SKM-1 (cell line): ENCODE data around the gene PHF21A.

ENCODE experiments used
- DNase-seq: peaks from one replicate; lab custom pipeline; 2025; ENCODE audit not compliant: unreplicated experiment; lab: John Stamatoyannopoulos, UW

PHF21A gene

DNA sequence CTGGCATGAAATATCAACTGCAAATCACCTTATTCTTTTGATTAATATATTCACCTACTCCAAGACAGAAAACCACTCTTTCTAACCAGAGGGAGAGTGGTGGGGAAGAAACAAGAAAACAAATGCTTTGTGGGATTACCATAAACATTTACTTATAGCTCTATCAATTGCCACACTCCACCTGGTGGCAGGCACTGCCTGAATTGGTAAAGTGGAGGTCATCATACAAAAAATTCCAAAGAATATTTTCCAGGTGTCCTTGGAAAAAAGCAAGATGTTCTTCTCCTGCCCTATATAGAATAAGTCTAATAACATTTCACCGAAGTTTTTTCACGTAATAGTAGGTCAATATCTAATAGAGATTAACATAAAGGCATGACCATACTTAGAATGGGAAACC lies 45.3 kb downstream of the PHF21A start:
- DNase-seq, result no peak

DNA sequence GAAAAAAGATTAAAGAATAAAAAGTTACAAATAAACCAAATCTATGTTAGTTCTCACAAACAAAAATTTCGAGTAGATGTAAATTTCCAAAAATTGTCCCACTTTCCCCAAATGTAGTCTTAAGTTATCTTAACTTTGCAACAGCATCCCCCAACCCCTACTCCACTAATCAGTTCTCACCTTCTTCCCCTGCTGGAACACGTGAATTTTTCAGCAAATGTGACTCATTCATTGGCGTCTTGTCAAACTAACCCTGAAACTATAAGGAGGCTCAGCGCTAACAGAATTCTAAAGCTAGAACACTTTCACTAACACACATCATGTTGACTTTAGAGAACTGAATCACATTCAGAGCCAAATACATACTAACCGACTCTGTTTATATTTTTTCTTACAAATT lies 46.1 kb downstream of the PHF21A start:
- no peak for DNase-seq

DNA sequence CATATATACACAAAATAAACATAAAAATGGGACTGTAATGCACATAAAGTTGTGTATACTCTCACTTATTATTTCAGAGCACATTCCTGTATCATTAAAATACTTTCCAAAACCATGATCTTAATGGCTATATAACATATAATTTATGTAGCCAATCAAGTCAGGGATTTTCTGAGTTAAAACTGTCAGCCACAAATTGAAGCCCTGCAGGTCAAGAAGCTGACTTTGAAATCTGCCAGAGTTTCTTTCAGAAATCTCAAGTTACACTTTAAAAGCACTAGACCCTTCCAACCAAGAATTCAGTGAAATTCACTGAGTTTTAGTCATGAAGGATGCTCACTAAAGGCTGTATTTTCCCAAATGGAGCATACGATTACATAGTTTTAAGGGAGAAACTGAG lies 47.6 kb downstream of the PHF21A start:
- DNase-seq, result no peak

DNA sequence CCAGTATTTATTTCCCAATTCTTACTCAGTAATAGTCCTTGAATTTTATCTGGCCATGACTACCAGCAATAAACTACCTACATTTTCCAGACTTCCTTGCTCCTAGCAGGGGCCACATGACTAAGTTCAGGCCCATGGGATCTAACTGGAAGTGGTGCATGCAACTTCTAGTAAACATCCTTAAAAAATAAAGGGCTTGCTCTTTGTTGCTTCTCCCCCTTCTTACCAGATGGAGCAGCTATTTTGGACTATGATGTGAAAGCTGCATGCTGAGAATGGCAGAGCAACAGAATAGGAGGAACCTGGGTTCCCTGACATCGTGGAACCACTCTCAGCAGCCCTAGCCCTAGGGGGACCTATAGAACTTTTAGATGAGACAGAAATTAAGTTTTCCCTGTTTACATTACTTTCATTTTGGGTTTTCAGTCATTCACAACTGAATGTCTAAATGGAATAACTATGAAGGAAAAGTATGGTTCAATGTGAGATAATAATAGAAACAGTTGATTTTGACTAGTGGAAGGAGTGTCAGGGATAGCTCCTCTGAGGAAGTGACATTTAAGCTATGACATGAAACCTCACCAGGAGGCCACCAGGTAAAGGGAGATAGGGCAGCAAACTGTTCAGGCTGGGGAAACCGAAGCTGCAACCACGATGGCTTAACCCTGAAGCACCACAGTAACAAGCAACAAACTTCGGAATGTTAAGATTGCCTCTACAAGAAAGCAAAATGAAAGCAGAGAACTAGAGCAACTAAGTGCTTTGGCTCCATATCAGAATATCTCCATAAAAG lies 48.9 kb downstream of the PHF21A start:
- no peak for DNase-seq

DNA sequence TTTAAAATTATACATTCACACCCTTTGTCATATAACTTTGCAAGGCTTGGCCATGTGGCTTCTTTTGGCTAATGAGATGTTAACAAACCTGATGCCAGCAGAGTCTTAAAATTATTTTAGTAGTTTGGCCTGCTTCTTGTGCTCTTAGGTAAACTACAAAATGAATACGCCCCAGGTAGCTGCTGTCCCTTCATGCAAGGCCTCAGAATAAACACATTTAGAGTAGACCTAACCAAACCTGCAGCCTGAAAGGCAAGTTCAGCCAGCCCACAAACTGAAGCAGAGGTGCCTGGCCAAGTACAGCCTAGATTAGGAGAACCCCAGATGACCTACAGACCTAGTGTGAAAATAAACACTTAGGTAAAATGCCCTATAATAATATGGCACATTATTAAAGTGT lies 50.2 kb downstream of the PHF21A start:
- DNase-seq, result no peak

DNA sequence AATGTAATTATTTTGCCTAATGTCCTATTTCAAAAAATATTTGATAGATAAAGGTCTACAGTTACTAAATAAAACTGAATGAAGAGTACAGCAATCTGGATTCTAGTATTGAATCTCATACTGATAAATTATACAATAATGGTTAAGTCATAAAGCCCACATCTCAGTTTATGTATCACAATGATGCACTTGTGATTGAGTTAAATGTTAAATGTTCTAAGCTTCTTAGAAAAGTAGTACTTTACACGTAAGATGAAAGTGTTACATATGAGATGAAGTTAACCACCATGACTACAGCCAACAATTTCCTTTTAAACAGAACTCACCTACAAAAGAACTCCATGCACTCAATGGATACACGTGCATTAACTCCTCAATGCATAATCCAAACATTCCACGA lies 51.7 kb downstream of the PHF21A start:
- DNase-seq, result no peak

DNA sequence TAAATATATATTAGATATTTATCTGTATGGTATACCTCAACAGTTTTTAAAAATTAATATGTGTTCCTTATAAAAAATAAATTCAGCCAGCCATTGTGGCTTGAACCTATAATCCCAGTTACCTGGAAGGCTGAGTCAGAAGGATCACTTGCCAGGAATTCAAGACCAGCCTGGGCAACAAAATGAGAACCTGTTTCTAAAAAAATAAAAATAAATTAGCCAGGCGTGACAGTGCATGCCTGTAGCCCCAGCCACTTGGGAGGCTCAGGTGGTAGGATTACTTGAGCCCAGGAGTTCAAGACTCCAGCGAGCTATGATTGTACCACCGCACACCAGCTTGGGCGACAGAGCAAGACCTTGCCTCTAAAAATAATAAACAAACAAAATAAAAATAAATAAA lies 54.9 kb downstream of the PHF21A start:
- DNase-seq, result no peak

DNA sequence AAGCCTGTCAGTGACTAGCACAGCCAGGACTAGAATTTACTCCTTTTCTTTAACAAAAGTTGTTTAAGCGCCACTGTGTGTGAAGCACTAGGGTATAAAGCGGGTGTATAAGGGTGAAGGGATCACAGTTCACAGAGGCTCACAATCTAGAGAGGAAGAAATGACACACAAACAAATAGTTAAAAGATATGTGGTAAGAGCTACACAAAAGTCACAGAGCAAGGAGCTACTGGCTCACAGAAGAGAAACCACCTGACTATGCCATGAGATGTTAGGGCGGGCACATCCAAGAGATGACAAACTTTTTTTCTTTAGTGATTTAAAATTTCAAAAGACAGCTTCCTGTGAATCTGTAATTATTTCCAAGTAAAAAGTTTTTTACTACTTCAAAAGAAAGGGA lies 55.6 kb downstream of the PHF21A start:
- no peak for DNase-seq

DNA sequence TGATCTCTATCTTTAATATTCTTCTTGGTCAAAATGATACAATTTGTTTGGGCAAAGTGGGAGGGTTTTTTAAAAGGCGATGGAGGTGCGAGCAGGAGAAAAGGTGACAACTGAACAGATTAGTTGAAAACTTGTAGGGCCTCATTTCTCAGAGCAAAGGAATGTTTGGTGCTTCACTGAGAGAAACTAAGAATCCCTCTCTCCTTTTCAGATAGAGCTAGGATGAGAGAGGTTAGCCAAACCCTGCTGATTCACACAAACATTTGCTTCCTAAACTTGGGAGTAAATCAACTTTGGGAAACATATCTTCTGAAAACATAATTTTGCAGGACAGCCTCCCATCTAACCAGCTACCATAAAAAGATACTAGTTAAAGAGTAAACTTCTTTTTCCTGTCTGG lies 57.0 kb downstream of the PHF21A start:
- DNase-seq, result no peak

DNA sequence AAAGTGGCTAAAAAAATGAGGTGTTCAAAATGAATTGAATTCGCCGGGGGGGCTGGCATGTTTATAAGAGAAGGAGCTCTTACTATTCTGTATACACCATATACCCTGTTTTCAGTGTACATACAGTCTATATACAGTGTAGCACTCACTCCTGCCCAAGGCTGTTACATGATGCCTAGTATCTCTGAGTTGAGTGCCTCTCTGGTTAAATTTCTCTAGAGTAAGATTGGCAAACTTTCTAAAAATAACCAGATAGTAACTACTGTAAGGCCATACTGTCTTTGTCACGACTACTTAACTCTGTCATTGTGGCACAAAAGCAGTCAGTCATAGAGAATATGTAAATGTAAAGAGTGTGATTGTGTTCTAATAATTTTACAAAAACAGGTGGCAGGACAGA lies 58.1 kb downstream of the PHF21A start:
- DNase-seq, result no peak

DNA sequence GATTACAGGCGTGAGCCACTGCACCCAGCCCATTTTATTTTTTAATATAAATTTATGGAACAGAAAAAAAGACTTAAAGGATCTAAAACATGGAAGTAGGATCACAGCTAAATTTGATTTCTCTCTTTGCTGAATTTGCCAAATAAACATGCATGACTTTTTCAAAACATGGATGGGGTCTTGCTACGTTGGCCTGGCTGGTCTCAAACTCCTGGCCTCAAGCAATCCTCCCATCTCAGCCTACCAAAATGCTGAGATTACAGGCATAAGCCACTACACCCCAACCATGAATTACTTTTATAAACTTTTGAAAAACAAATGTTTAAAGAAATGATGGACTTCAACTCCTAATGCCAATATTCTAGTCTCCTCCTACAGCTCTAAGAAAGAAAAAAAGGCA lies 61.2 kb downstream of the PHF21A start:
- DNase-seq, result no peak

DNA sequence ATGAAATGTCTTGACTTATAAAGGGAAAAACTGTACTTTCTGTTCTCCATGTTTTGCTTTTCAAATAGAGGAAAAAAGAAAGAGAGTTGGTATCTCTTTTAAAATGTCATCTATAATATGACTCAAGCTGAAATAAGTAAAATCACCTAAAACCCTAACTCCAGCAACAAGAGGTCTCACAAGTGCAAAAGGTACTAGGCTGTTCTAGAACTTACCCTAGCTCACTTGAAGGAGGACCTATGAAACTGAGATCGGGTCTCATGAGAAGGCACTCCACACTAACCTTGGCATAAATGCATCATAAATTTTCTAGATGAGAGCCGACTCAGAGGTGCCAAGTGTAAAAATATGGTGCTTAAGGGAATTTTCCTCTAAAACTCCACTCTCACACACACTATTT lies 63.8 kb downstream of the PHF21A start:
- DNase-seq, result no peak

DNA sequence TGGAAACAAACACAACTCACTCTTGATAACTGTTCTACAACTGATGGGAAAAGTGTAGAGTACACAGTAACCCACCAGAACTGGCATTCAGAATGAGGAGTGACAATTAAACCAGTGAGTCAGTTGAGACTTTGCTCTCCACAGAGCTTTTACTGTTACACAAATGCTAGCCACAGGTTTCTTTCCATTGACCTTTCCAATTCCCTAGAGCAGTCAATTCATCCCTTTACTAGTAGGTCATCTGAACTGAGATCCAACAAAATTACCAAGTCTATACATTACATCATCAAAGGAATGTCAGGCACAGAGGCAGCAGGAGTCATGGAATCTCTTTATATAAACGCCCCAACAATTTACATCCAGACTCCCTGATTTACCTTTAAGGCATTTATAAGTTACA lies 65.9 kb downstream of the PHF21A start:
- DNase-seq, result no peak

DNA sequence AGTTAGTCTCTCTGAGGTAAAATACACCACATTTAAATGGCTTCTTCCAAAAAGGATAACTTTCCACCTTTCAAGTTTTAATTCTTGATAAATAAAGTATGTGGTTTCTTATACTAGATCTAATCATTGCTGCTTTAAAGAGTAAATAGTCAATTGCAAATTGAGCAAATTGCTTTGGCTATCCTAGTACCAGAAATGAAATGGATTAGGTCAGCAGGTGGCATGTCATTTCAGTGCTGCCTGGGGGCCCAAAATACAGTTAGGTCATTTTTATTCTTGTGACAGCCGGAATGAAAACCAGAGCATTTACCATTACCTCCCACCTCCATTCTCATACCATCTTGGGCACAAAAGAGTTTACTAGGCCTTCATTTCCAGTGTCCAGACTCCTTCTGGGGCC lies 70.2 kb downstream of the PHF21A start:
- no peak for DNase-seq

DNA sequence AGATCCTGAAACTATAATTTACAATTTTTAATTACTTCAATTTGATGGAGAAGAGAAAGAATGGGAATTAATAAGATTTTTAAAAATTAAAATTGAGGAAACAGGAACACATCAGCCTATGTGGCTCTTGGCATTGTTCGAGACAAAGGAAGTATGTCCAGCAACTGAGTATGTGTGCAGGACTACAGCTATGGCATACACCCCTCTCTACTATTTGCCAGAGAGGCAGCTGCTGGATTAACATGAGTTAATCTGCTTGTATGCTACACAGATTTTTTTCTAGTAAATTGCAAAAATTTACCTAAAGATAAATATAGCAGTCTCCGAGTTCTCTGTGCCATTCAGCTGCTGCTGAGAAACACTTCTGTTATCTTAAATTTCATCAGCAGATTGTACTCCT lies 70.6 kb downstream of the PHF21A start:
- DNase-seq, result no peak

DNA sequence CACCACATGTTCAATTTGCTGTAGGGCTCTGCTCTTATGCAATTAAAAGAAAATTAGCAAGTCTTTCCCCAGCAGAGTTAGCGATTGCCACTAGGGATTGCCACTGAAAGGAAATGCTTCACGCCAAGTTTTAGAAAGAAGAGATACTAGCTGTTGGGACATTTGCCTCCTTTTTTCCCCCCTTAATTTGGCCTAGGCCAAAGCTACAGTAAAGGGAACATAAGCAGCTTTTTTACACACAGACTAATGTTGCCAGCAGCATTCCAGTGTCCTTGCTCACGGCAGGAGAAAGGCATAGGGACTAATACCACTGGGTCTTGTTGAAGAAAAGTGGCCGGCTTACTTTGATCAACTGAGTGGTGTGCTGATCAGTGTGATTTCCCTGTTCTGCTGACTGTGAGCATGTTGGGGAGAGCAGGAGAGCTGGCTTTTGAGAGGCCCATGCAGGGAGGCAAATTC lies 71.2 kb downstream of the PHF21A start:
- DNase-seq, result no peak

DNA sequence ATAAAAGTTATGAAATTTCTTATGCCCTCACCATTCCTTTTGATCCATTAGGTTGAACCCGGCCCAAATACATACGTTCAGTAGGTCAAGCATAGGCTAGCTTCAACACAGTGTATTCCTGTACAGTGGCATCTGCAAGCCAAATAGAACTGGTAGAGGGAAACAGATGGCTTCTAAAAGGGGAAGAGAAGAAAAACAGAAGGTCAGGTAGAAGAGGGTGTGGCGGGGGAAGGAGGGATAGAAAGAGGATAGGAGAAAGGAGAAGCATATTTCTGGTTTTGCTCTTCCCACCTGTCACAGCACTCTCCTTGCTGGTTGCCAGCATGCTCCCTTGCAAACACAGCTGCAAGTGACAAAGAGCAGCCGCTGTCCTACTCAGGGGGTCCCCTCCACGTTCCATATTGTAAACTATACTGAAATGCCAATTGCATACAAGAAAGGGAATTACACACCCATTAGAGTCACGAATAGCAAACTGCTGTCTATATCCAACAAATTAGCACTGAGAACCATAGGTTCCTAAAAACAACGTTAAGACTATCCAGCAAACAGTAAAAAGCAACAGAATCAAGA lies 71.8 kb downstream of the PHF21A start:
- DNase-seq, result no peak

DNA sequence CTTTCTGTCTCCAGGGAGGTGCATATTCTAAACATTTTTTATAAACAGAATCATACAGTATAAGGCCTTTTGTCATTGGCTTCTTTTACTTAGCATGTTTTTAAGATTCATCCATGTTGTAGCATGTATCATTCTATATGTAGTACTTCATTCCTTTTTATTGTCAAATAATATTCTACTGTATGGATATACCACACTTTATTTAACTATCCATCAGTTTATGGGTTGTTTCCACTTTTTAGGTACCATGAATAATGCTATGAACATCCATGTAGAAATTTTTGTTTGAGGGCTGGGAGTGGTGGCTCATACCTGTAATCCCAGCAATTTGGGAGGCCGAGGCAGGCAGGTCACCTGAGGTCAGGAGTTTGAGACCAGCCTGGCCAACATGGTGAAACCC lies 73.1 kb downstream of the PHF21A start:
- DNase-seq, result no peak

DNA sequence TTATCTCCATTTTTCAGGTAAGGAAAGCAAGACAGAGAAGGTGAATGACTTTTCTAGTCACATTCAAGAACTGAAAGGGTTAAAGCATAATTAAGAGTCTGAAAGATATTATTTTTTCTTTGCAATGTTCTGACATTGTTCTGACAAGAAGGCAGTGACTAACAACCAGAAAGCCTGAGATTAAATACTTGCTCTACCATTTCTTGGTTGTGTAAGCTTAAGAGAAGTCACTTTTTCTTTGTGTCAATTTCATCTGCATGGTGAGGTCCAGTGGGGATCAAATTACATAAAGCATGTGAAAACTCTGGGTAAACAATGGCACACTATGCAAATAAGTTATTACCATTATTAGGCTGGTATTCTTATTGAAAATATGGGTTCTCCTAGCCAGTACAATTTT lies 73.7 kb downstream of the PHF21A start:
- no peak for DNase-seq

DNA sequence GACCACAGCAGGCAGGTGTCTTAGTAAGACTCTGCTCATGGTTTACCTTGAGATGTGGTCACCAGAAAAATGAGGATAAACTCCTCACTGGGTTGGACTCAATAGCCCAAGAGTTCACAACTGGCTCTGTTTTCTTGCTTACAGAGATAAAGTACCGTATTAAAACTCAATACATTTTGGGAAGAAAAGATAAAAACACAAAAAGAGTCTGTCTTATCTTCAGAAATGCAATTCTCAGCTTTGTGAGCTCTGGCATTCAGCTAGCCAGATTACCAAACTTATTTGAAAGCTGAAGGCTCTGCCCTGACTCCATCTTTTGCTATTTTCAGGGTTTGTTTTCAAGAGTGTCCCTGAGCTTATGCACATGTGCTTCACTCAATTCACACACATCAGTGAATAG lies 75.4 kb downstream of the PHF21A start:
- DNase-seq, result no peak

DNA sequence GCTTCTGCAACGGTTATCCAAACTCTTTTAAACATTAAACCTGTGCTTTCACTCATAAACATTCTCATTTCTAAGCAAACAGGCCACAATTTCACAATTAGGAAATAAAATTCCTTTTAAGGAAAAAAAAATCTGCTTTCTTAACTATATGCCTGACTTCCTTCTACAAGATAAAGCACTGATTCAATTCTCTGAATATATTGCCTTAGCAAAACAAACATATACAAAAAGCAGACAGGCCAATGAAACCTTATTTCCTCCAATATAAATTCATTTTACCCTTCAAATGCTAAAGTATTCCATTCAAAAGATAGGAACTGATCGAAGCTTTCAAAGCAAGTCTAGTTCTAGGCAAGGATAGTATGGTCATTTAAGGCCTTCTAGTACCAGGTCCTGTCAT lies 76.7 kb downstream of the PHF21A start:
- DNase-seq, result no peak

DNA sequence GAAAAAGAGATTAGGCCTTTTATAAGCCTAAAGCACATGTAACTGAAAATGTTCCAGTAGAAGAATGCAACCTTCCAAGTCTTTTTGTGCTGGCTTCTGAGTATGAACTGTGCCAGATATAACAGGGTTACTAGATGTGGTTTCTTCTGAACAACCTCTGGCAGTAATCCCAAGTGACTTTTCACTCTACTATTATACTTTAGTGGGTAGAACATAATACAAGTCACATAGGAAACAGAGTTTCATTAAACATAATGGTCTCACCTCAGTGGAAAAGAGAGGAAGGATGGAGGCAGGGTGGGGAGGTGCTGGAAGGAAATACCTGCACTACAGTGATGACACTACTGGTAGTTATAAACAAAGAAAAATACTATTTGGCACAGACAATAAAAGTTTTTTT lies 81.3 kb downstream of the PHF21A start:
- no peak for DNase-seq

DNA sequence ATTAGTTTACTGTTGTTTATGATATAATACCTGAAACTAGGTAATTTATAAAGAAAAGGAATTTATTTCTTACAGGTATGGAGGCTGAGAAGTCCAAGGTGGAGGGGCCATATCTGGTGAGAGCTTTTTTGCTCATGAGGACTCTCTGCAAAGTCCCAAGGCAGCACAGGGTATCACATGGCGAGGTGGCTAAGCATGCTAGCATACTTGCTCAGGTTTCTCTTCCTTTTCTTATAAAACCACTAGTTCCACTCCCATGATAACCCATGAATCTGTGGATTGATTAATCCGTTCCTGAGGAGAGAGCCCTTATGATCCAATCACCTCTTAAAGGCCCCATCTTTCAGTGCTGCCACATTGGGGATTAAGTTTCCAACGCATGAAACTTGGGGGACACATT lies 82.7 kb downstream of the PHF21A start:
- no peak for DNase-seq
